ENCODE measurements around the gene SNX8.

The SNX8 gene

GRCh38 chr7:2249744-2250323 is 64.4 kb downstream of the SNX8 start:
- TF ChIP-seq CTCF (IDR thresholded peaks at IDR 0.05; ENCODE audit: borderline replicate concordance, insufficient read depth, low read depth, low read length) = no peak

GRCh38 chr7:2248984-2249694 is 65.1 kb downstream of the SNX8 start:
- no peak for TF ChIP-seq CTCF (IDR thresholded peaks at IDR 0.05; ENCODE audit: borderline replicate concordance, insufficient read depth, low read depth, low read length)
- no peak overlapping the region for H3K4me3 ChIP-seq (ENCODE audit: low read depth, low read length)

More at GRCh38 chr7:2249744-2250323, 64.4 kb downstream of the SNX8 start:
- H3K4me3 ChIP-seq (ENCODE audit: low read depth, low read length) = no peak overlapping the region

GRCh38 chr7:2247141-2247995 is 66.9 kb downstream of the SNX8 start:
- H3K4me3 ChIP-seq (ENCODE audit: low read depth, low read length) = no peak overlapping the region
- TF ChIP-seq CTCF (IDR thresholded peaks at IDR 0.05; ENCODE audit: borderline replicate concordance, insufficient read depth, low read depth, low read length) = peak; percentile 84

GRCh38 chr7:2245883-2246675 is 68.2 kb downstream of the SNX8 start:
- no peak for TF ChIP-seq CTCF (IDR thresholded peaks at IDR 0.05; ENCODE audit: borderline replicate concordance, insufficient read depth, low read depth, low read length)
- H3K4me3 ChIP-seq (ENCODE audit: low read depth, low read length) = no peak overlapping the region

- no peak overlapping the region for H3K4me3 ChIP-seq (ENCODE audit: low read depth, low read length)
- no peak for TF ChIP-seq CTCF (IDR thresholded peaks at IDR 0.05; ENCODE audit: borderline replicate concordance, insufficient read depth, low read depth, low read length)
Observed at GRCh38 chr7:2244404-2244995, 69.7 kb downstream of the SNX8 start.

- H3K4me3 ChIP-seq (ENCODE audit: low read depth, low read length) = no peak overlapping the region
- TF ChIP-seq CTCF (IDR thresholded peaks at IDR 0.05; ENCODE audit: borderline replicate concordance, insufficient read depth, low read depth, low read length) = no peak
Observed at GRCh38 chr7:2243458-2243857, 70.8 kb downstream of the SNX8 start.

Data from GM12875 (cell line).